Cardiac muscle cell (in vitro differentiated cells and primary cell): ENCODE results near the gene TOP3B. TPM values are rescaled to one million over a fixed set of nuclear protein-coding genes. Genes with fewer than 3 reads are reported as not detected.
A peak's percentile ranks its signal among the peaks of the same experiment; 100 is the strongest.

Experiments used
- DNase-seq, 2 donors: peaks; one replicate each; pipeline versions ENCODE4 v3.0.0 to v3.0.0-alpha.2; 2010 to 2017; ENCODE audit warnings: low read depth in 1 of 2, low spot score in 1 of 2
- H3K27ac ChIP-seq: fragments of 200-600 bp; sonication (generic); 2 replicates; pipeline ENCODE4 v1.5.1; 2016
- H3K27me3 ChIP-seq: fragments of 200-600 bp; sonication (generic); 2 replicates; pipeline ENCODE4 v1.6.0; 2016; ENCODE audit warnings: control low read depth
- H3K36me3 ChIP-seq: fragments of 200-600 bp; sonication (generic); 2 replicates; pipeline ENCODE4 v1.5.1; 2016; ENCODE audit warnings: control low read depth
- H3K4me1 ChIP-seq: fragments of 200-600 bp; sonication (generic); 2 replicates; pipeline ENCODE4 v1.8.1; 2017; ENCODE audit warnings: low read depth, mild to moderate bottlenecking, mixed run types
- H3K4me3 ChIP-seq: fragments of 200-600 bp; sonication (generic); 2 replicates; pipeline ENCODE4 v1.5.1; 2016; ENCODE audit warnings: mild to moderate bottlenecking
- H3K9me3 ChIP-seq: fragments of 200-600 bp; sonication (generic); 2 replicates; pipeline ENCODE4 v1.5.1; 2017; ENCODE audit warnings: low read depth, mild to moderate bottlenecking, control low read depth
- polyA plus RNA-seq: library from polyadenylated mRNA; unstranded; fragments of >200 nt; fragmentation: Nextera tagmentation; extraction: Ambion mirVana; gene quantifications from 2 replicates; pipeline ENCODE4 v1.2.1, GENCODE V29; 2016
- total RNA-seq: library from RNA; depleted of rRNA; stranded (reverse); fragments of >200 nt; gene quantifications from 2 replicates; pipeline ENCODE4 v1.2.3, GENCODE V29; 2016
- TF ChIP-seq, protein P1 (sequence below): IDR thresholded peaks from 2 replicates; pipeline ENCODE4 v1.5.1; 2012; ENCODE audit warnings: low read depth, mild to moderate bottlenecking, low read length

Gene TOP3B
- total and polyA plus RNA-seq, 2 experiments from 2014 or later = 30.7 to 43.6 TPM

DNA sequence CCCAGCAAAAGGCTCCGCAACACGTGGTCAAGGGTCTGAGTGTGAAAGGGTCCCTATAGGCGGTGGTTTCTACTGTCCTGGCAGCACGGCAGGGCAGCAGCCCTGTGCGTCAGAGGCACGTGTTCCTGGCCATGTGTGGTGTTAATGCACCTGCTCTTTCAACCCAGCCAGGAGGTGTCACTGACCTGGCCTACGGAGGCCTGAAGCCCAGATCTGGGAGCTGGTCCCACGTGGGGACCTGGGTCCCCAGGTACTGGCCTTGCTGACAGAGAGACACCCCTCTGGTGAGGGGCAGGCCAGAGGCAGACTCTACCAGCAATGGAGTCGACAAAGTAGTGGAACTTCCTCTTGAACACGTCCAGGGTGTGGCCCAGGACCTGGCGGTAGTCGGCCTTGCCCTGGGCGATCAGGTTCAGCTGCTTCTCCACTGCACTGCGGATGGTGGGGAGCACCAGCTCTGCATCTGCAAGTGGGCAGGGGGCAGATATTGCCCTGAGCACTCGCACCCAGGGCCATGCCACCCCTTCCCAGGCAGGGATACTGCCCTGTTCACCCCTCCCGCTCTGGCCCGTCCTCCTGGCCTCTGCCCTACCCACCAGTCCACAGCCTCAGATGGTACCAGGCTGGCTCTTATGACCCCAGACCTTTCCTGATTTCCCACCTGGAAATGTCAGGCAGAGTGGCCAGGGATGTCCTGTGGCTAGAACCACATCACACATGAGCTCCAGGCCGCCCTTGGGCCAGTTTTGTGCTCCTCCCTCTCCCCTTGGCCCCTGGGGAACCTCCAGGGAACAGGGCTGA, 23.1 kb downstream of the TOP3B start:
- Histone ChIP-seq H3K27ac (no peak overlapping the region), H3K36me3 (peaks cover 23% of the 10 kb centered on the region), H3K9me3 (no peaks in the 10 kb centered on the region), H3K4me1 (no peaks in the 10 kb centered on the region), H3K4me3 (no peak overlapping the region), H3K27me3 (no peaks in the 10 kb centered on the region)
- TF ChIP-seq, protein P1, sequence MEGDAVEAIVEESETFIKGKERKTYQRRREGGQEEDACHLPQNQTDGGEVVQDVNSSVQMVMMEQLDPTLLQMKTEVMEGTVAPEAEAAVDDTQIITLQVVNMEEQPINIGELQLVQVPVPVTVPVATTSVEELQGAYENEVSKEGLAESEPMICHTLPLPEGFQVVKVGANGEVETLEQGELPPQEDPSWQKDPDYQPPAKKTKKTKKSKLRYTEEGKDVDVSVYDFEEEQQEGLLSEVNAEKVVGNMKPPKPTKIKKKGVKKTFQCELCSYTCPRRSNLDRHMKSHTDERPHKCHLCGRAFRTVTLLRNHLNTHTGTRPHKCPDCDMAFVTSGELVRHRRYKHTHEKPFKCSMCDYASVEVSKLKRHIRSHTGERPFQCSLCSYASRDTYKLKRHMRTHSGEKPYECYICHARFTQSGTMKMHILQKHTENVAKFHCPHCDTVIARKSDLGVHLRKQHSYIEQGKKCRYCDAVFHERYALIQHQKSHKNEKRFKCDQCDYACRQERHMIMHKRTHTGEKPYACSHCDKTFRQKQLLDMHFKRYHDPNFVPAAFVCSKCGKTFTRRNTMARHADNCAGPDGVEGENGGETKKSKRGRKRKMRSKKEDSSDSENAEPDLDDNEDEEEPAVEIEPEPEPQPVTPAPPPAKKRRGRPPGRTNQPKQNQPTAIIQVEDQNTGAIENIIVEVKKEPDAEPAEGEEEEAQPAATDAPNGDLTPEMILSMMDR = no peak
- DNase-seq = no peak

DNA sequence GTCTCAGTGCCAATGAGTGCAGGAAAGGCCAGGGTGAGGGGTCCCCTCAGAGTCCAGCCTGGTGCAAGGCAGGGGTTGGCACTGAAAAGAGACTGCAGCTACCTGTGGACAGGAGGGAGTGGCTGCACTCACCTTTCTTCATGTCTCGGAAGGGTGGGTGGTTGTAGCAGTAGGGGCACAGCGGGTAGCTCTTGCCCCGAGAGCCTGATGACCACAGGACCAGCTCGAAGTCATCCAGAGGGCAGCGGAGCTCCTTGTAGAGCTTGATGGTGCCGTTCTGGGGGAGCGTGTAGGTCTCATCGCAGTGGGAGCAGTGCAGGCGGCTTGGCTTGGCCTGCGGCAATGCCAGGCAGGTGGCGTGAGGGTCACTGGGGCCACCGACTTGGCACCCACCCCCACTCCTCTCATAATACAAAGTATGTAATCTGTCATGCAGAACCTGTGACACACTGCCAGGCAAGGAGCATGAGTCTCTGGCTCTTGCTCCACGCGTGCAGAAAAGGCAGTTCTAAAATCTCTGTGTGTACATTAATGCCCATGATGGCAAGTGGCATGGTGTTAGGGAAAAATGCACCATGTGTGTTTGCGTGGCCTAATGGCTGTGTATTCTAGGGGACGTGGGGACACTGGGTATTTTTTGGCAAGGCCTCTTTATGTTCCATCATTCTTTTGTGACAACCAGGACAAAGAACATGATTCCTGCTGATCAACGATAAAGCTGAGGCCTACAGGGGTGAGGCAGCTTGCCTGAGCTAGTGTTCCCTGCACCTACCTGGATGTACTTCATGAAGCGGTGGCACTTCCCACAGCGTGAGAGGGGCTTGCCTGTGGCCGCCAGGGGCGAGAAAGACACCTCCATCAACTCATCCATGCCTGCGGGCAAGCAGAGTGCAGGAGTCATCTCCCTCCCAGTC, 24.0 kb downstream of the TOP3B start:
- no peak overlapping the region for H3K4me3 ChIP-seq
- no peaks in the 10 kb centered on the region for H3K4me1 ChIP-seq
- DNase-seq = no peak
- no peak overlapping the region for H3K27ac ChIP-seq
- no peaks in the 10 kb centered on the region for H3K9me3 ChIP-seq
- TF ChIP-seq, protein P1 = no peak
- H3K36me3 ChIP-seq = peaks cover 16% of the 10 kb centered on the region
- no peaks in the 10 kb centered on the region for H3K27me3 ChIP-seq

DNA sequence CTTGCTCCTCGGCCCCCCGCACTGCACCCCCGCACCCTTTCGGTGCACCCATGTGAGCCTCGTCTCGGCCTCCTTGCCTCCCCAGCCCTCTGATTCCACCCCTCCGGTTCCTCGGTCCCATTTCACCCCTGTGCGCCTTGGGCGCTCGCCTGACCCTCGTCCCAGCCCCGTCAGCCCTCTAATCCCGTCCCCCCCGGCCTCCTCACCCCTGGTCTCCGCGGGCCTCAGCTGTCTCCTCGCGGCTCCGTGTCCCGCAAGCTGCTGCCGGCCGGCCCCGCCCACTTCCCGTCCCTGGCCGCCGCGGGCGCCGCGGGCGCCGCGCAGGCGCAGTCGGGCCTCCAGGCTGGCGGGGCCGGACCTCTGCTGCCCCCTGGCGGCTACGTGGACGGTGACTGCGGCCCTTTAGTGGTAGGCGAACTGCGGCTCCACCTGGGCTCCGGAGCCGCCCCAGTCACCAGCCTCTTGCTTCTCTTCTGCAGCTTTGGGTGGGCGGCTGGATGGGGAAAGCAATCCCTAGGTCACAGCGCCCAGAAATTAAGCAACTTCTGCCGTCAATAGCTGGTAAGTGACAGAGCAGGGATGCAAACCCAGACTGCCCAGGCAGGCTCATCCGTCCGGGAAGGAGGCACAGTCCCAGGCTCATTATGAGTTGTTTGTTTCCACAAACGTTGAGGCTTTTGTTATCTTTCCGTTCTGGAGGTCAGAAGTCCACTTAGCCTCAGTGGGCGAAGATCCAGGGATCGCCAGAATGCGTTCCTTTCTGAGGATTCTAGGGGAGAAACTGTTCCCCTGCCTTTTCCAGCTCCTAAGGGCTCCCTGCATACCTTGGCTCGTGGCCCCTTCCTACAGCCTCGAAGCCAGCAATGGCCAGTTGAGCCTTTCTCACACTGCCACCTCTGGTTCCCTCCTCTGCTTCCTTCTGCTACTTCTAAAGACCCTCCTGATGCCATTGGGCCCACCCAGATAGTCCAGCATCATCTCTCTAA, 29.7 kb downstream of the TOP3B start, which contains the start of gene PPM1F:
Gene PPM1F, minus strand, starts transcription at position 263 of the 986 bp plus-strand sequence. CDS start 6,800 bp downstream, outside the sequence.
- TF ChIP-seq, protein P1 = peak; percentile 63
- Histone ChIP-seq H3K4me1 (peaks cover 8% of the 10 kb centered on the region), H3K27me3 (no peaks in the 10 kb centered on the region), H3K36me3 (no peaks in the 10 kb centered on the region), H3K27ac (no peak within 1 kb of the TSS), H3K9me3 (no peaks in the 10 kb centered on the region), H3K4me3 (peak within 1 kb of the TSS; percentile 60)
- DNase-seq = peak; percentile 76 to 92

DNA sequence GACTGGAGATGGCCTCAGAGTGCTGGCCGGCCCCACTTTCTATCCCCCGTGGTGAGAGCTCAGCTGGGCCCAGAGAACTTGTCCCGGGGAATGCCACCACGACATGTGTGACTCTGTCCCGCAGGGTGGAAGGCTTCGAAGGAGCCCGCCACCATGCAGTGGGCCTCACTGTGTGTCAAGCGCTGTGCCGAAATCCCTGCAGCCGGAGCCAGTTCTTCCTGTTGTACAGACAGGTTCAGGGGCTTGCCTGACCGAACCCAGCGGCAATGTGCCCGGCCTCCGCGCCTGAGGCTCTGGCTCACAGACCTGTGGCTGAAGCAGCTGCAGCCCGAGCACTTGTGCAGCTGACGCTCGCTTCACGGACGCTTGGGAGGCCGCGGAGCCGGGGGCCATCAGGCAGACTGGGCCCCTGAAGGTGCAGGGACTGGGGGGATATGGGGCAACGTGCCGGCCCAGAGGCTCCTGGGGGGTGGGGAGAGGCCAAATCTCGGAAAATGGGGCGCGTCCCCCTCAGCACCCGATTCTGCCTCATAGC, 30.6 kb downstream of the TOP3B start:
- Histone ChIP-seq H3K27ac (no peak overlapping the region), H3K4me1 (peaks cover 16% of the 10 kb centered on the region), H3K9me3 (no peaks in the 10 kb centered on the region), H3K27me3 (no peaks in the 10 kb centered on the region), H3K36me3 (no peaks in the 10 kb centered on the region), H3K4me3 (peak overlapping the region; percentile 60)
- peak; percentile 59 to 66 for DNase-seq
- TF ChIP-seq, protein P1 = no peak
